ENCODE data around the gene TMEM260.
A peak's percentile ranks its signal among the peaks of the same experiment; 100 is the strongest.

TMEM260 gene

DNA sequence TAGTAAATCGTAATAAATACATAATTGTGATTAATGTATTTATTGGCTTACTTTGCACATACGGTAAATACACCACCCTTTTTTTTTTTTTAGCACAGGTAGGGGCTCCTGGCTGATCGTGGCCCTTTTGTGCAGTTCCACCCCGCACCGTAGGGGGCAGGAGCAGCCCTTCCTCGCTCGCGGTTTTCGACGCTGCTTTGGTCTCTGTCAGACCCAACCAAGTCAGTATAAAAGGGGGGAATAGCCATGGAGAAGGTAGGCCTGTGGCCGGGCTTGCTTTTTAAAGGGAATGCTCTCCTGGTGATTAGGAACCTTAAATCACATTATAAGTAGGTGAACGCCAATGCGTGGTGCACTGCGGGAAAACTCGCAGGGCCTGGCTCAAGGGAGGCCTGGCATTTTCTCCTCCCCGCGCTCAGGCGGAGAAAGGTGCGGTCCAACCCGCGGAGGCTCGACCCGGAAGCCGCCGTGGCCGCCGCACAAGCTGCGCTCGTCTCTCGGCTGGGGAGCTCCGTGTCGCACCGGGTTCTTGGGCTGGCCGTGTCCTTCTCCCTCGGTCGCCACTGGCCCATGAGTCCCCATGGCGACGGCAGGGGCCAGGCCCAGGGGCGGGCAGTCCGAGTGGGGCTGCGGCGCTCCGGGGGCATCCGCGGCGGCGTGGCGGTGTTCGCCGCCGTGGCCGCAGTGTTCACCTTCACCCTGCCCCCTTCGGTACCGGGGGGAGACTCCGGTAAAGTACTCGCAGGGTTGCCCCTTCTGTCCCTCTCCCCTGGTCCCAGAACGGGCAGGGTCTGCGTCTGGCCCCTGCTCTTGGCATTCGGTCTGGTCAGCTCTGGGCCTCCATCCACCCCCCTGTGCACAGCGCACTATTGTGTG lies at the start of gene TMEM260:
Gene TMEM260, plus strand, starts transcription at position 454 of the 876 bp plus-strand sequence. Its CDS starts 117 bp downstream, at position 571.
- DNase-seq: peak; percentile 80

DNA sequence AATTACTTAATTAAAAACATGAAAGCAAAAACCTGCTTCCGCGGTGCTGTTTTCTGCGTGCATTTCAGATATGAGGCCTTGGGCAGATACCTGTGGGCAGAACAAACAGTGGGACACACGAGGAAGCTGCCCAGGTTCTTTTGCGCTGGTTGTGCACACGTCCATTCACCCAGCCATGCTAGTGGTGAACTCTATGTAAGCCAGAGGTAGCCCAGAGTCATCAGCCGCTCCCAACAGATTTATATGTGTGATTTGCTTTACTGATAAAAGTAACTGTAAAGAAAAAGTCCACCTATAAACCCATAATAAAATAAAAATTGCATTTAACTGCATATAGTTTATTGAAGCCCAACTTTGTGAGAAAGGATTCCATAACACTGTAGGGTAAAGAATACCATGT lies 47.1 kb upstream of the TMEM260 start:
- DNase-seq: no peak

DNA sequence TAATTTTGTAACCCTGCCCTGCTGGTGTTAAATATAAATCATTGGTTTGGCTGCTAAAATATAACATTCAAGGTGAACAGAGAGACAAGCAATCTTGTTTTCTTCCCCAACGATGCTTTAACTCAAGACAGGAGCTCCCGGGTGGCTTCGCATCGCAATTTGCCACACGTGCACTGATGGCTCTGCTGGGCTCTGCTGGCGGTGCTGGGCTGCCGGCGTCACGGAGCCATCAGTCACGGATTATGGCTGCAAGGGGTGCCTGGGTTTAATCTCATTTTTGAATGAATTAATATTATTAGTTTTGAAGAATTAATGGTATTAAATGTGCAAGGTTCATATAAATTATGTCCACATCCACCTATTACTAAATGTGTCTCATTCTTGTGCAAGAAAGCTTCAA lies 44.9 kb upstream of the TMEM260 start:
- DNase-seq: no peak

DNA sequence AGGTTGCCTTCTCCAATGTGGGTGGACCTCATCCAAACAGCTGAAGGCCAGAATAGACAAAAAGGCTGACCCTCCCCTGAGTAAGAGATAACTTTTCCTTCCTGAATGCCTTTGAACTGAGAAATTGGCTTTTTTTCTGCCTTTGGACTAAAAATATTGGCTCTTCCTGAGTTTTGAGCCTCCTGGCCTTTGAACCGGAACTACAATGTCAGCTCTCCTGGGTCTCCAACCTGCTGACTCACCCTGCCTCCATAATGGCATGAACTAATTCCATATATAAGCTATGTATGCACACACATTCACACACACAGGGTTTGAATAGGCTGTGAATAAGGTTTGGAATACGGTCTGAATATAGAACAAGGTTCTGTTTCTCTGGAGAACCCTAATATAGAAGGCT lies 39.7 kb upstream of the TMEM260 start:
- no peak for DNase-seq

DNA sequence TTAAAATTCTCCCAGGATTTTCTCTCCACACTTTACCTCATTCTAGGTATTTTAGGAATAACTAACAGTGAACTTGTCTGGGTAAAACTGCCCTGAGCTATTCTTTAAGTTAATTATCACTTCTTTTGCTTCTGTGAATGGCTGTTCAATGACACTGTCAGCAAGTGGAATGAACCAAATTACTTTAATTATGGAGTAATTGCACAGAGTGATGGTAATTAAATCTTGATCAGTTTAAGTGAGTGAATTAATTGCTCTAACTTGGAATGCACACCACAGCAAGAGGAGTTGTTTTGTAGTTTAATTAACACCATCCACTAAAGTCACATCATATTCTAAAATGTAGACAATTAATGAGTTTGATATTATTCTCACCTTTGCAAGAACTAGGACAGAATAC lies 36.2 kb upstream of the TMEM260 start:
- DNase-seq: no peak

DNA sequence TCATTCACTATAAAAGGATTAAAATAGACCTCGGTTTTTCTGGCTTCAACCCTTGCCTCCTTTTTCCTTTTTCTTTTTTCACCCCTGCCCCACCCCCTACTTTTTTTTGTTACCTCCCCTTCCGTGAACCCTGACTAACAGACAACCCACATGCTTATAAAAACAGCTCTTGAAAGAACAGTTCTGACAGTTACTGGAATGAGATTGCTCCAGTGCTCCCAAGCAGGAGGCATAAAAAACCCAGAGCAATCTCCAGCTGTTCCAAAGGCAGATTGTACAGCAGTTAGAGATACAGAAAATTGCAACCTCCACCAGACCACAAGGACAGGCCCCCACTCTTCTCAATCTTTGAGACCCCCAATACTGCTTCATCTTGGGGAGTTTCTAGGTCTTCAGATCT lies 29.9 kb upstream of the TMEM260 start:
- DNase-seq: no peak

DNA sequence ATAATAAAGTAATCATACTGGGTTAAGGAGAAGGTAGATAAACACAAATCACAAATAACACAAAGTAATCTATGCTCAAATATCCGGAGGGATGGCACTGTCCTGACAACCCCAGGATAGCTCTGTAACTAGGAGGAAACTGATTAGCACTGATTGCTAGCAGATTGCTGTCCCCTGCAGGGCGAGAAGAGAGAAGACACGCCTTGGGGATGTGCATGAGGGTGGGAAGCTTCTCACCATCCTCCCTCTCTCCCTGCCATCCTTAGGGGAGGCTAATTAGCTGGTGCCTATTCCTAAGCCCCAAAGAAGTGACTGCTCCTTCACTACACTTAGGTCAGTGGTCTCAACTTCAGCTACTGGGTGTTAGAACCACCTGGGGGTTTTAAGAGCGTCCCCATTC lies 27.0 kb upstream of the TMEM260 start:
- DNase-seq: no peak

DNA sequence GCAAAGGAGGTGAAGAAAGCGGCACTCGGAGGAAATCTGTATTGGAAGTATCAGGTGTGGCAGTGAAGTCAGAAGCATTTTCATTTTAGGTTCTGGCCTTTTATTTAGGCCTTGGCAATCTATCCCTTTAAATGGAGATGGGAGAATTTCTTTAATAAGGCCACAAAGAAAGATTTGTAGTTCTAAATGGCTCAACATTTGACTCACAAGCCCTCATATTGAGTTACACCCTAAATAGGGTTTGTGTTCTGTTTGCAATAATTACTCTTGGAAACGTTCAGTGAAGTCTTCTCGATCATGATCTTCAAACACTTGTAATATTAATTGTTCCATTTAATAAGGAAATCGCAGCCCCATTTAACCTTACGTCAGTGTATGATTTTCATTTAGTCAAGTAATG lies 25.3 kb upstream of the TMEM260 start:
- no peak for DNase-seq

DNA sequence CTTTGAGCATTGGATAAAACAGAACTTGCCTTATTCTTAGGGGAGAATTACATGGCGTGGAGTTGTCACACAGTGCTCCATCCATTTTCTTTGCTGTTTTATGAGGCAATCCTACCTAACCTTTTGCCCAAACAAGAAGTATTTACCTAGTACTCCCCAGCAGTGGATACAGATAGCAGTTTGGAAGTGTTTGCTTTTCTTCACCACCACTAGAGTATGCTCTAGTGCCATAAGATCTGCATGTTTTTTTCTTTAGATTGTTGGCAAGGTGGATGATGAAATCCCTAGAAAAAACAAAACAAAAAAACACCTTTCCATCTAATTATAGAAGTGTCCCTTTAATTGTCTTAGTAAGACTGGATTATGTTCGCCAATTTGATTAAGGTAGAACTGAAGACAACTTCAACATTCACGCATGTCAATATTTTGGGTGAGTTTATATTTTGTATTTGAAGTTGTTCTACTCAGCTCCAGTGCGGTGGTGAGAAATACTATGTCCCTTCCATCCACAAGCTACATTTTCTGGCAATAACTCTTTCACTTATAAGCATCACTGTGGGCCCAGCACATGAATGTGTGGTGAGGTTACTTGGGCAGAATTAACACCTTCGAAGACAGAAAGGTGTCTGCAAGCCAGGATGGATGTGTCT lies 23.6 kb upstream of the TMEM260 start:
- peak; percentile 4 for DNase-seq

DNA sequence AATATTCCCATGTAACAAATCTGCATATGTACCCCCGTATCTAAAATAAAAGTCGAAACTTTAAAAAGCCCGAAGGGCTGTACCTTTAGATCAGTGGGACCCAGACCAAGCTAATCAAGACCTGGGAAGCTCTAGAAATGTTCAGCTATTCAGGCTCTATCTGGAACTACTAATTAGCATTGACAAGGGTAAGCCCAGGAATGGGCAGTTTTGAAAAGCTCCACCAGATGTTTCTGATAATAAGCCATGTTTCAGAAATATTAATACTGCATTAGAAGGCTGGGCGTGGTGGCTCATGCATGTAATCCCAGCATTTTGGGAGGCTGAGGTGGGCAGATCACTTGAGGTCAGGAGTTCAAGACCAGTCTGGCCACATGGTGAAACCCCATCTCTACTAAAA lies 20.4 kb upstream of the TMEM260 start:
- DNase-seq: no peak

DNA sequence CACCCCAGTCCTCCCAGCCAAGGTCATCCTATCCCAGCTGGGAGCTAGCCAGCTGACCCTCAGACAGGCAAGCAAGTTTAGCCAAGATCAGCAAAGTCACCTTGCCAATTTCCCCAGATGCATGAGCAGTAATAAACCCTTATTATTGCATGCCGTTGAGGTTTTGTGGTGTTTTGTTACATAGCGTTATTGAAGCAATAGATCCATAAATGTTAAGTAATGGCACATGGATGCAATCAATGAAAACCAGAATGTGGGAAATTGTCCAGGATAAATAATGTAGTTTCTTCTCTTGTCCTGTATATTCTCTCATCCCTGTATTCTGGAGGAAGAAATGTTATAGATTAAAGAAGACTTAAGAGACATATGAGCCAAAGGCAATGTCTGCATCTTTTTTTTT lies 18.0 kb upstream of the TMEM260 start:
- no peak for DNase-seq

DNA sequence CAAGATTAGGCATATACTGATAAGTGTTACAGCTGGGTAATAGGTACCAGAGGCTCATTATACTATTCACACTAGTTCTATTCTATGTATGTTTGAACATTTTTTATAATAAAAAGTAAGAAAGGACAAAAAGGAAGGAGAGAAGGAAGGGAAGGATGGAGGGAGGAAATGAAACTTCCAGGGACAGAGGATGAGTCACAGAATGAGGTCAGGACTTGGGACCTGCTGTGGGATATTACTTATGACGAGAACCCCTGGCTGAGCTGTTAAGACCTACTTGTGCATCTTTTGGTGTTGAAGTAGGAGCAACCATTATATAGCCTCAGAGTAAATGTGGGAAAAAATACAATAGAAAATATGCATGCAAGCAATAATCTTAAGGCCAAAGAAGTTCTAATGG lies 16.7 kb upstream of the TMEM260 start:
- DNase-seq: no peak

DNA sequence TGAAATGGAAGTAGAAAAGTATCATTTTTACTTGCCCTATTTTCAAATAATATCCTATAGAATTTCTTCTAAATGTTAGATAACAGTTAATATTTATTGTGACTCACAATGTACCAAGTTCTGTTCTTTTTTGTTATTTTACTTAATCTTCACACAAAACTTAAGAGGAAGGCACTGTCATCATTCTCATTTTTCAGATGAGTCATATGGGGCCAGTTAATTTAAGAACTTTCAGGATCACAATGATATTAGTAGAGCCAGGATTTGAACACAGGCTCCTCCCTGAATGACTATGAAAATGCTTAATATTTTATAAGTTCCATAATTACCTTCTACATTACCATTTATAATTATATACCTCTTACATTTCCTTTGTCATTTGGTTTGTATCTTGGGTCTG lies 10.4 kb upstream of the TMEM260 start:
- no peak for DNase-seq

DNA sequence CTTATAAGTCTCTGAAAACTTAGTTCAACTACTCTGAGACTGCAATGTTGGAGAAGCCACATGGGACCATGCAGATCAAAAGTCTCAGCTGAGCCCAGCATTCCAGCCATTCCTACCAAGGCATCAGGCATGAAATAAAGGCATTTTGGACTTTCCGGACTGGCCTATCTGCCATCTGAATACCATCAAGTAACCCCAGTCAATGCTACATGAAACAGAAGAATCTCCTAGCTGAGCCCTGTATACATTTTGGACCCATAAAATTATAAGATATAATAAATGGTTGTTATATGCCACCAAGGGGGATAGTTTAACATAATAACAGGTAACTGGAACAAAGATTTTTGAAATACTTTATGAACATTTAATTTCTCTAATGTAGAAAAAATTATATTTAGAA lies 9.3 kb upstream of the TMEM260 start:
- no peak for DNase-seq

DNA sequence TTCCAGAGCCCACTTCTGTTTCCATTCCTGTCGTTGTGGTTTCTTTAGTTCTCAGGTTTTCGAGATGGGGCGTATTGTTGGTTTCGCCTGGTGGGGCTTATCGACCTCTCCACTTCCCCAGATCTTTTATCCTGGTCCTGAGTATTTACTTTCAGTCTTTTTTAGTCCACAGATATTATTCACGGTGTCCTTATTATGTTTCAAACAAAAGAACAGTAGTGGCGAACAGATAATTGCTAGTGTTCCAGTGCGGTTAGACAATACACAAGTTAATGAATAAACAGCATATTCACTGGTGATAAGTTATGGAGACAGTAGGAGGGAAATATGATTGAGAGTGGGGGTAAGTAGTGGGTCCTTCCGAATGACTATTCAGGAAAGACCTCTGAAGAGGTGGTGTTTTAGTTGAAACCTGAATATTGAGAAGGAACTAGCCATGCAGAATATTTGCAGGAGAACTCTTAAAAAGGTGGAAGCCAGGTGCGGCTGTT lies 668 bp downstream of the TMEM260 start:
- DNase-seq: no peak

DNA sequence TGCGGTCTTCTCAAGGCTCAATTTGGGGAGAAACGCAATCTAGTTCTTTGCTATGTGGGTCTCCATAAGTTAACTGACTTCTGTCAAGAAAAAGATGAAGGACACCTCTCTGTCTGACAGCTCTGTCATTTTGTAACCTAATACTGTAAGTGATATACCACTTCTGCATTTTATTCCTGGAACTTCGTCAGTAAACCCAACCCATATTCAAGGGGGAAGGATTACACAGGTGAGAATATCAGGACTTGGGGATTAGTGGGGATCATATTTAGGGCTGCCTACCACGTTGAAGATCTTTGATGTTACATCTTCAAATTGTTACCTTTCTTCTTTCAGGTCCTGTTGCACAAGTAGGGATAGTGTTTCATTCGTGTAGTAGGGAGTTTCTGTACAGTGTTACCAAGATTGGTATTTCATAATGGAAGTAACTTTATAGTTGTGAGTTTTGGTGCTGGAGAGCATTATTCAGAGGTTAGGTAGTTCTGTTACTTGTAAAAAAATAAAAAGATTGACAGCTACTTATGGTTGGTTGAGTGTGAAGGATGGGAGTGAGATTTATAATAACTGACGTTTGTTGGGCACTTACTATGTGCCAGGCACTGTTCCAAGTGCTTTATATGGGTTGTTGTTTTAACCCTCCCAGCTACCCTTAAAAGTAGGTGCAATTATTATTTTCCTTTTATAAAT lies 1.6 kb downstream of the TMEM260 start:
- DNase-seq: no peak

DNA sequence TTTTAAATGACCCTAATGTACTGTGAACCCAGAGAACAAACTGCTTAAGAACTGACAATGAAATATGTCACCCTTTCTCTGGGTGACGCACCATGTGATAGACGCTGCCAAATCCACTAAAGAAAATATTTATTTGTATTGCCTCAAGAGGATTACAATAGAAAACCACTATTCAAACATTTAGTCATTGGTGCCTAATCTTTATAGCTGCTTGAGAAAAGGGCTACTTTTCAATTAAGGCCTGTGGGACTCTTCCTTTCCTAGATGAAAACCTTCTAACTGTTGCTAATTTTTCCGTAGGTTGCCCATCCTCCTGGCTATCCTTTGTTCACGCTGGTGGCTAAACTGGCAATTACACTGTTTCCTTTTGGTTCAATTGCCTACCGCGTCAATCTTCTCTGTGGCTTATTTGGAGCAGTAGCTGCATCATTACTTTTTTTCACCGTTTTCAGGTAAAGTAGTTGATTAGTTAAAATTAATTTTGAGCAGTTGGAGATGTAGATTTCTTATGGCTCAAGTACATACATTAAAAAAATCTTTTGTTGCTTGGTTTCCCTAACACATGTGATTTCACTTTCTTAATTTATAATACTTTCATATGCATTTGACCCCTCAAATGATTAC lies 6.0 kb downstream of the TMEM260 start:
- DNase-seq: no peak

DNA sequence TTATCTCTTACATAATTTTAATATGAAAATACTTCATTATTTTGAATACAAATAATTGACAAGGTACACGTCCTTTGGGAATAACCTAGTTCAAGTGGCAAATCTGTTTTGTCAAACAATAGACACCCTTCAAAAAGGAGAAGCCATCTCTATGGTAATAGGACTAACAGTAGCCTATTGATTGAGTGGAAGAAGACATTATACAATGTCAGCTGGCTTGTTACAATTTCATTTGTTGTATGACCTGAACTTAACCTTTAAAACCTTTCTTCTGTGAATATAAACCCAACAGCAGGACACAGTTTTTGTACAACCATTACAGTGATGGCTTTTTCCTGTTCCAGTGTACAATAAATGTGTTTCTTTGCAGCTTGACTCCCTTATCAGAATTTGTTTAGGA lies 8.1 kb downstream of the TMEM260 start:
- no peak for DNase-seq

DNA sequence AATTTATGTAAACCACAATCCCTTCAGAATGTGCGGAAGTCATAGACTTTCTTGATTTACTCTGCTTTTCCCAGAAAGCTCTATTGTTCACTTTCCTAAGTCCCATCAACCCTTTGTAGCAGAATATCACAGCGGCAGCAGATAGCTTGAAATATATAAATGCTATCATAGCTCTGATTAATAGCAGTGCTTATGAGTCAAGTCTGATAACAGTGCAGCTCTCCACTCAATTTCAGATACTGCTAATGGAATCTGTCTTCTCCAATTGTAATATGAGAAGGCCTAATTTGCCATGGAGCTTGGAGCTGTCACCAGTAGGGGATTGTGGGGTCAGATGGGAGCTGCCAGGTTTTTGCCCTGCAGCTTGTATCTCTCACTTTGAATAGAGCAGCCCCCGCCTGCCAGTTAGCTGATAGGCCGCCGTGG lies 10.9 kb downstream of the TMEM260 start:
- no peak for DNase-seq

DNA sequence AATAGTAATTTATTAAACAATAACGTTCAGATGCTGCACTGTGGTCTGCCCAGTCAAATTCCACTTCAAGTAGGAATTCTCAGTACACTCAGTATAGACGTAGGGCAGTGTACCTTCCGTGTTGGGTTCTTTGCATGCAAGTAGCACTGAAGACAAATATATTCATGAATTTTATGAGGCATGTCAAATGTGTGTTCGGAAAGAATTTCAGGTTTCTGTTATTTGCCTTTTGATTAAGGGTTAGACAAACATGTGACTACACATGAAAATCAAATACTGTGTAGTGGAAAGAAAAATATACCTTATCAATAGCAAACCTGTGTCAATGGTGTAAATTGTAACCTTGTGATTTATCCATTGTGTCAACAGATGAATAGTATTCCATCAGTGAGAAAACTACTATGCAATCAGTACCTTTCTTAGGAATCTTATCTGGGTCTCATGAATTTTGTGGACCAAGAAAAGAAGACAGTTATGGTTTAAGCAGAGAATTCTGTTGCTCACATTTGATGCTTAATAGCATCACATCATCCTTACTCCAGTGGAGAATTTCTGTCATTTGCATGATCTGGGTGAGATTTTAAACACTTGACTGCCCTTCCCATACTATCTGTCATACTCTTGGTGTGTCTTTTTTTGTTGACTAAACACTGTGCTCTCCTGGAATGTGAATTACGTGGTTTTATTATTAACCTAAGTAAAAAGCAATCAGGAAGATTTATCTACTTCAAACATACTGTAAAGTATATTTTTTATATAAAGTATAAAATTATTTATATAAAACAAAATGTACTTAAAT lies 13.3 kb downstream of the TMEM260 start:
- DNase-seq: no peak

DNA sequence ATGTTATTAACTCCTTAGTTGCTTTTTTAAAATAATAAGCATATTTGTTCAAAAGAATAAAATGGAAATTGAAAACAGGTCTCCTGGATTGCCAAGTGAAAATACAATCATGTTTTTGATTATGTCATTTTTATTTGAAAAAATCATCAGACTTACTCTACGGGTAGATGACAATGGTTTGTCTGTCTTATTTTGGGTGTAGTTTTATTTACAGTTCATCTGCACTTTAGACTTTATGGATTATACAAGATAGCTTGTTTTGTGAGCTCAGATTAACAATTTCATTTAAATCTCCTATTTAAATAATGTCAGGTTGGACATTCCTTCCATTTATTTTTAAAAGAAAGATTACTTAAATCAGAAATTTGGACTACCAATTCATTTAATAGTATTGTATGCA lies 14.8 kb downstream of the TMEM260 start:
- DNase-seq: no peak

DNA sequence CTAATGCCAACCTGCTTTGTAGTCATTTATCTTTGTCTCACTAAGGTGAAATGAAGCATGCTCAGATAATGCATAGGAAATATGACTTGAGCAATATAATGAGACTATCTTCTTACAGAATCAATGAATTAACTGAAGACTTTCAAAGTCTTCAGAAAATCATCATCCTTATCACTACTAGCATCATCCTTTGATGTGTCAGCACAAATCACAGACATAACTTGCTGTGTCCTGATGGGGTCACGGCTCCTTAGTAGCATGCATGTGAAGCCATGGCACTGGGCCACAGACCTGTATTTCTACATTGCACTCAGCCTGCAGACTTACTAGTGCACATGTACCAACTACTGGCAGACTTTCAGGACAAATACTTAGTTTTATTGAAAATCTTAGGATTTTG lies 18.9 kb downstream of the TMEM260 start:
- DNase-seq: no peak

Data from NCI-H510A (cell line).